Adipocyte (in vitro differentiated cells): ENCODE data around the gene CFAP100.

Source experiments
- DNase-seq: peaks from one replicate; pipeline ENCODE4 v3.0.0-alpha.2; 2015; ENCODE audit warnings: low read depth
- H3K27me3 ChIP-seq: replicated peaks from 2 replicates; pipeline ENCODE4 v1.7.0; 2013; ENCODE audit warnings: mild to moderate bottlenecking, low read length, moderate library complexity; ENCODE audit not compliant: control insufficient read depth, insufficient read depth
- H3K36me3 ChIP-seq: 2 replicates; pipeline ENCODE4 v1.7.0; 2013; ENCODE audit warnings: low read length, mild to moderate bottlenecking, moderate library complexity; ENCODE audit not compliant: control insufficient read depth, insufficient read depth, severe bottlenecking
- H3K4me1 ChIP-seq: 2 replicates; pipeline ENCODE4 v1.7.0; 2013; ENCODE audit warnings: mild to moderate bottlenecking, low read length, moderate library complexity; ENCODE audit not compliant: control insufficient read depth, insufficient read depth
- H3K4me3 ChIP-seq: 2 replicates; pipeline ENCODE4 v1.7.0; 2013; ENCODE audit warnings: mild to moderate bottlenecking, low read length, moderate library complexity
- H3K9ac ChIP-seq: 2 replicates; pipeline ENCODE4 v1.7.0; 2013; ENCODE audit warnings: mild to moderate bottlenecking, low read length, moderate library complexity
- H3K9me3 ChIP-seq: 2 replicates; pipeline ENCODE4 v1.7.0; 2013; ENCODE audit warnings: mild to moderate bottlenecking, low read length, moderate library complexity; ENCODE audit not compliant: control insufficient read depth

The CFAP100 gene

DNA sequence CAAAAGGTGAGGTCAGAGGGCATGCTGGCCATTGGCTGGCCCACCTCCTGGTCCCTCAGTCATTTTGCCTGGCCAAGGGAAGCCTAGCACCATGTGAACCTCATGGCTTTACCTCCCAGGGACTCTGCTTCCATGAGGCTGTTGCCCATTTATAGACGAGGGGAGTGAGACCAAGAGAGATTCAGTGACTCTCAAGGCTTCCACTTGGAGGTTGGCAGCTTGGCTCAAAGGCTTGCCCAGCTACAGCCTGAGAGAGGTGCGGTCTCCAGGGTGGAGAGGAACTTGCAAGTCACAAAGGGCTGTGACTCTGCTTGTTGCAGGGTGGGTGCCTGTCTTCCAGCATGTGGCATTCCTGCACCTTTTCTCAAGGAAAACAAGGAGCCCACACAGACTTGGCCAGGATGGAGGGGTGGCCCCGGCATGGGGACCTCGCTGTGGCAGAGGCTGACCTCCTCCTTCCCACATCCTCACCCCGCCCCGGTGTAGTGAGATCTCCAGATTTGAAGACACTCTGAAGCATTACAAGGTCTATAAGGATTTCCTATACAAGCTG lies 24.5 kb downstream of the CFAP100 start:
- no peak overlapping the region for H3K9ac ChIP-seq
- no peaks in the 10 kb centered on the region for H3K9me3 ChIP-seq
- peaks cover 40% of the 10 kb centered on the region for H3K27me3 ChIP-seq
- H3K4me1 ChIP-seq, result no peaks in the 10 kb centered on the region
- no peak overlapping the region for H3K4me3 ChIP-seq
- DNase-seq, result no peak
- H3K36me3 ChIP-seq, result no peaks in the 10 kb centered on the region

GRCh38 chr3:126419886-126420786 lies 25.4 kb downstream of the CFAP100 start:
- H3K9ac ChIP-seq, result no peak overlapping the region
- H3K4me3 ChIP-seq, result no peak overlapping the region
- no peaks in the 10 kb centered on the region for H3K36me3 ChIP-seq
- no peak for DNase-seq
- no peaks in the 10 kb centered on the region for H3K4me1 ChIP-seq
- H3K9me3 ChIP-seq, result no peaks in the 10 kb centered on the region
- H3K27me3 ChIP-seq, result peaks cover 33% of the 10 kb centered on the region

DNA sequence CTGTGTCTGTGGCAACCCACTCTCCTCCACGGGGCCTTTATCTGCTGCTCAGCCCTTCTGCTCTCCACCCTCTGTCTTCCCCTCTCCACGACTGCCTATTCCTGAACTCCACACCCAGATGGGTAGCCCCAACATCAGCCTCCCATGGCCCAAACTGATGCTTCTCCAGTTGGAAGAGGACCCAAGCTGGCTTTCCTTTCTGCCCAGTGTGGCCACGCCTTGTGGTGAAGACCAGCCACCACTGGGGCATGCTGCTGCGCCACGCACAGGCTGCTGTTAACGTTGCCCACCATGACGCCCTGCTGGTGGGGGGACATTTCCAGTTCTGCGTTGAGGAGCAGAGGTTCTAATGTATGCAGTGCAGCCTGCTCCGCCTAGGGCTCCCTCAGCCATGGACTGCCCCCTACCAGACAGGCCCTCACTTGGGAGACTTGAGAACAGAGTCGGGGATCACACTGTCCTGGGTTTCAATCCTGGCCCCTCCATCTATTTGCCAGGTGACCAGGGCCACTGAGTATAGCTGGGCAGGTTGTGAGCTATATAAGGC lies 26.9 kb downstream of the CFAP100 start:
- Histone ChIP-seq H3K4me1 (no peaks in the 10 kb centered on the region), H3K9me3 (peaks cover 11% of the 10 kb centered on the region), H3K27me3 (peaks cover 22% of the 10 kb centered on the region), H3K9ac (no peak overlapping the region), H3K4me3 (no peak overlapping the region), H3K36me3 (no peaks in the 10 kb centered on the region)
- no peak for DNase-seq

DNA sequence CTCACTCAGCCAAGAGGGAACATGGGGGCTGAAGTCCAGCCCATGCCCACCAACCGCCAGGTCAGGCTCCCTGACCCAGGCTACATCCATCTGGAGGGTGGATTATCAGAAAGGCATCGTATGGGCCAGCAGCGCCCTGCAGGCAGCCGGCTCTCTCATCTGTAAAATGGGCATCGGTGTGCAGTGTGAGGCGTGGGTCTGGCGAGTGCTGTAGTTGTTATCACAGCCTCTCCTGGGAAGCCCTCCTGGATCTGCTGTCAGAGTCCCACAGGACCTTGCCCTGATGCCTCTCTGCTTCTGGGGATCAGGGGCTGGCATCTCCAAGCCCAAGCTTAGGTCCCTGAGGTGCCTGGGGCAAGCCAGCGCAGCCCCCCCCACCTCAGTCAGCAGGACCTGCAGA lies 27.4 kb downstream of the CFAP100 start:
- H3K9ac ChIP-seq, result no peak overlapping the region
- no peaks in the 10 kb centered on the region for H3K4me1 ChIP-seq
- H3K27me3 ChIP-seq, result peaks cover 18% of the 10 kb centered on the region
- no peak overlapping the region for H3K4me3 ChIP-seq
- H3K36me3 ChIP-seq, result no peaks in the 10 kb centered on the region
- DNase-seq, result no peak
- peaks cover 15% of the 10 kb centered on the region for H3K9me3 ChIP-seq

DNA sequence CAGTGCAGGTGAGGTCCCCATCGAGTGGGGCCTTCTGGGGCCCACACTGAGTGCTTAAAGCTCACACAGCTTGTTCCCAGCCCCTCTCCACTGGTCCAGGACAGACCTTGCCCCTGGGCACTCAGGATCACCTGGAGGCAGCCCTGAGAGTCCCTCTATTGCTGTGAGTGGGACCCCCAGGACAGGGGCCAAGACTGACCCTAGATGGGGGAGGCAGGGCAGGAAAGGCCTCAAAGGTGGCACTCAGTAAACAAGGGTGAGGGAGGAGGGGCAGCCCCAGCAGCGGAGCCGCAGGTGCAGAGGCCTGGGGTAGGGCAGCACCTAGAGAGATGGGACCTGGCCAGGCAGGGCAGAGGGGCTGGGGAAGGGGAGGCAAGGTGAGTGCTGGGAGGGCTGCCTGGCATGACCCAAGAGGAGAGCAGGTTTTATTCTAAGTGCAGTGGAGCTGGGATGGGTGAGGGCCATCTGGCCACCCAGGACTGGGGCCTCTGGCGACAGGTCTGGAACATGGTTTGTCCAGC lies 27.9 kb downstream of the CFAP100 start:
- no peak overlapping the region for H3K4me3 ChIP-seq
- H3K9ac ChIP-seq, result no peak overlapping the region
- H3K36me3 ChIP-seq, result no peaks in the 10 kb centered on the region
- DNase-seq, result no peak
- H3K27me3 ChIP-seq, result peaks cover 14% of the 10 kb centered on the region
- no peaks in the 10 kb centered on the region for H3K4me1 ChIP-seq
- peaks cover 21% of the 10 kb centered on the region for H3K9me3 ChIP-seq

DNA sequence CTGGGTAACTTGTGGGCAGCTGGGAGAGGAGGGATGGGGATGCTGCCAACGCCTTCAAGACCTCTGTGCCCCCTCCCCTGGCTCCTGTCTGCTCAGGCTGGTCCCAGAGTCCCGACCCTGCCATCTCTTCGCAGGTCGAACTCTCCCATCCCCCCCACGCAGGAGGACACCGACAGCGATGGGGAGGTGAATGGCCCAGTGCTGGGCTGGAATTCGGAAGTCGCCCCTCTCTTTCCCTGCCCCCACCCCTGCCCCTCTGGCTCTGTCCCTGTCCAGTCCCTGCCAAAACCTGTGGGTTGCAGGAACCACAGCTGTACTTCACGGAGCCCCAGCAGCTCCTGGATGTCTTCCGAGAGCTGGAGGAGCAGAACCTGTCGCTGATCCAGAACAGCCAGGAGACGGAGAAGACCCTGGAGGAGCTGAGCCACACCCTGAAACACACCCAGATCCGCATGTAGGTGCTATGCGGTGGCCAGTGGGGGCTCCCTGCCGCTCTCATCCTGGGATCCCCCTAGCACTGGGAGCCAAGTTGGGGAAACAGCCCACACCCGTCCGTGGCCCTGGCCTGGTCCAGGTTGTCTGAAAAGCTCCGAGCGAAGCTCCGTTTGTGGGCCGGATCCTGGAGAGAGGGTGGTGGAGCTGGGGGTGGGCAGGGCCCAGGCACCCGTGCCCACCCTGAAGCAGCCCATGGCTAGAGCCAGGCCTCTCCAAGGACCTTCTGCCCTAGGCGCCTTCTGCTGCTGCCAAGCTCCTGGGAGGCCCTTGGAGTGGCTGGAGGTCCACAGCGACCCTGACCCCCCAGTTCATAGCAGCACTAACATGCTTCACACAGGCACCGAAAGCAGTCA lies 28.7 kb downstream of the CFAP100 start:
- no peak for DNase-seq
- Histone ChIP-seq H3K4me3 (no peak overlapping the region), H3K4me1 (no peaks in the 10 kb centered on the region), H3K9me3 (peaks cover 24% of the 10 kb centered on the region), H3K36me3 (no peaks in the 10 kb centered on the region), H3K27me3 (peaks cover 11% of the 10 kb centered on the region), H3K9ac (no peak overlapping the region)

DNA sequence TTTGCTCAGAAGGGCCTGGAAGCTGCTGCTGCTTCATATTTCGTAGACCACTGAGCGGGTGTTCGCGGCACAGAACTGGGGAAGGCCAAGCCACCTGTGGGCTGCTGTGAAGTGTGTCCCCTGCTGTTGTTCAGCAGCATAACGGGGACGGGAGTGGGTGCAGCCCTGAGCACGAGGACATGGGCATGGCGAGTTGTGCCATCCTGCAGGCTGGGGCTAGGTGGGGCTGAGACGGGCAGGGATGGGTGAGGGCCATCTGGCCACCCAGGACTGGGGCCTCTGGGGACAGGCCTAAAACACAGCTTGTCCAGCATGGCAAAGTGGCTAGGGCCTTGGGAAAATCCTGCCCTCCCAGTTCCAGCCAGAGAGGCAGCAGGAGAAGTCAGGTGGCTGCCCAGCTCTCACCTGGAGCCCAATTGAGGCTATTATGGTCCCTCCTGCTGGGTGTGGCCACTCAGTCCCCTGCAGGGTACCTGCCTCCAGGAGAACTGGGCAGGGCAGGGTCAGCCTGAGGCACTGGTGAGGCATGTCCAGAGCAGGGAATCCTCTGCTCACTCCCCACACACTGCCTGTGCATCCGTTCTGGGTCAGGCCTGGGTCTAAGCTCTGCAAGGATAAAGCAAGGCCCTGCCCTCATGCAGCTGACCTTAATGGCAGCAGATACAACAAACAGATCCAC lies 29.5 kb downstream of the CFAP100 start:
- no peak for DNase-seq
- peaks cover 6% of the 10 kb centered on the region for H3K27me3 ChIP-seq
- no peaks in the 10 kb centered on the region for H3K36me3 ChIP-seq

GRCh38 chr3:126424751-126425150 lies 30.0 kb downstream of the CFAP100 start:
- H3K9me3 ChIP-seq, result peaks cover 24% of the 10 kb centered on the region
- H3K4me3 ChIP-seq, result no peak overlapping the region
- no peaks in the 10 kb centered on the region for H3K36me3 ChIP-seq
- H3K27me3 ChIP-seq, result peaks cover under 1% of the 10 kb centered on the region
- no peak overlapping the region for H3K9ac ChIP-seq
- no peak for DNase-seq
- H3K4me1 ChIP-seq, result no peaks in the 10 kb centered on the region

More for the DNA sequence above, 29.5 kb downstream of the CFAP100 start:
- Histone ChIP-seq H3K4me1 (no peaks in the 10 kb centered on the region), H3K4me3 (no peak overlapping the region), H3K9me3 (peaks cover 24% of the 10 kb centered on the region), H3K9ac (no peak overlapping the region)

GRCh38 chr3:126431103-126431534 lies 36.4 kb downstream of the CFAP100 start:
- Histone ChIP-seq H3K4me1 (peaks cover 3% of the 10 kb centered on the region), H3K9me3 (peaks cover 16% of the 10 kb centered on the region), H3K9ac (no peak overlapping the region), H3K36me3 (peaks cover 10% of the 10 kb centered on the region), H3K27me3 (no peaks in the 10 kb centered on the region), H3K4me3 (no peak overlapping the region)
- DNase-seq, result no peak

DNA sequence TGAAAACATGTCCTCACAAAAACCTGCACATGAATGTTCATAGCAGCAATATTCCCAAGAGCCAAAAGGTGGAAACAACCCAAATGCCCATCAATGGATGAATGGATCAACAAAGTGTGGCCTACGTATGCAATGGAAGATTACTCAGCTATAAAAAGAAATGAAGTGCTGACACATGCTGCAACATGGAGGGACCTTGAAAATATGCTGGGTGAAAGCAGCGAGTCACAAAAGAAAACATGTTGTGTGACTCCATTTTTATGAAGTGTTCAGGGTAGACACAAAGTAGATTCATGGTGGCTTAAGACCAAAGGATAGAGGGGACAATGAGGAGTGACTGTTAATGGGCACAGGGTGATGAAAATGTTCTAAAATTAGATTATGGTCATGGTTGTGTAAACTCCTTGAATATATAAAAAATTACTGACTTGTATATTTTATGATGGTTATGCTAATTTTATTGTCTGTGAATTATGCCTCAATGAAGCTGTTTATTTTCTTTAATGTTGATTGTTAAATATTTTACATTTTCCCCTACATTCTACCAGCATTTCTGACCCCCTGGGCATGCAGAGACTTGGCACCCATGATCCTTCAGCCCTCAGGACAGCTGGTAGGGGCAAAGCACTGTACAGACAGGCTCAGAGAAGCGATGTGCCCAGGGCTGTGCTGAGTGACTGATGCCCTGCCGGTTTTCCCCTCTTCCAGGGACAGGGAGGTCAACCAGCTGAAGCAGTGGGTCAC lies 37.8 kb downstream of the CFAP100 start:
- DNase-seq, result no peak
- peaks cover 3% of the 10 kb centered on the region for H3K4me1 ChIP-seq
- H3K36me3 ChIP-seq, result peaks cover 23% of the 10 kb centered on the region
- H3K9ac ChIP-seq, result no peak overlapping the region
- no peaks in the 10 kb centered on the region for H3K27me3 ChIP-seq
- peaks cover 4% of the 10 kb centered on the region for H3K9me3 ChIP-seq
- no peak overlapping the region for H3K4me3 ChIP-seq
